Posterior cingulate gyrus (tissue), 11 donors: ENCODE results near the gene SLC9A2.

Experiments
- DNase-seq, 10 donors: peaks; one replicate each; pipeline versions ENCODE4 v3.0.0 to v3.0.0-alpha.2; 2020 to 2021; ENCODE audit warnings: mixed read lengths in 3 of 10
- intact Hi-C: fragments of 100-400 bp; cut with DNase I; formaldehyde crosslinking; loops from one replicate; pipeline ENCODE4 v1.15.1; 2023

Gene SLC9A2

GRCh38 chr2:102667072-102667471 is 47.7 kb downstream of the SLC9A2 start:
- intact Hi-C loops, result no loop called here
- no peak for DNase-seq

- intact Hi-C loops, result no loop called here
- no peak for DNase-seq
Measured at GRCh38 chr2:102668171-102668570, 48.8 kb downstream of the SLC9A2 start.

- no peak for DNase-seq
- intact Hi-C loops, result no loop called here
Measured at GRCh38 chr2:102669401-102669800, 50.0 kb downstream of the SLC9A2 start.

- intact Hi-C loops, result no loop called here
- DNase-seq, result no peak
Measured at GRCh38 chr2:102672107-102672776, 52.9 kb downstream of the SLC9A2 start.

GRCh38 chr2:102674370-102674769 is 55.0 kb downstream of the SLC9A2 start:
- no peak for DNase-seq
- intact Hi-C loops, result no loop called here

GRCh38 chr2:102674836-102675235 is 55.5 kb downstream of the SLC9A2 start:
- intact Hi-C loops, result no loop called here

GRCh38 chr2:102677244-102678215 is 58.2 kb downstream of the SLC9A2 start:
- intact Hi-C loops, result no loop called here
- no peak for DNase-seq

More at GRCh38 chr2:102674836-102675235, 55.5 kb downstream of the SLC9A2 start:
- DNase-seq, result no peak

- DNase-seq, result no peak
- intact Hi-C loops, result no loop called here
Measured at GRCh38 chr2:102678442-102678841, 59.1 kb downstream of the SLC9A2 start.

- intact Hi-C loops, result no loop called here
Measured at GRCh38 chr2:102686479-102687439, 67.4 kb downstream of the SLC9A2 start.

GRCh38 chr2:102690012-102690411 is 70.7 kb downstream of the SLC9A2 start:
- intact Hi-C loops, result no loop called here
- no peak for DNase-seq

More at GRCh38 chr2:102686479-102687439, 67.4 kb downstream of the SLC9A2 start:
- DNase-seq, result no peak

- intact Hi-C loops, result no loop called here
Measured at GRCh38 chr2:102696463-102696862, 77.1 kb downstream of the SLC9A2 start.

GRCh38 chr2:102698369-102699111 is 79.2 kb downstream of the SLC9A2 start:
- peak in 1 of 10 donors; percentile 74 for DNase-seq
- intact Hi-C loops, result no loop called here

More at GRCh38 chr2:102696463-102696862, 77.1 kb downstream of the SLC9A2 start:
- no peak for DNase-seq

- intact Hi-C loops, result loop anchor here (5.0 kb wide), 1 partner anchor 231 kb away; the partner anchor contains the start of gene SLC9A4
- DNase-seq, result no peak
Measured at GRCh38 chr2:102703305-102703704, 84.0 kb downstream of the SLC9A2 start.

GRCh38 chr2:102703748-102704147 is 84.4 kb downstream of the SLC9A2 start:
- DNase-seq, result no peak
- intact Hi-C loops, result loop anchor here (5.0 kb wide), 1 partner anchor 231 kb away; the partner anchor contains the start of gene SLC9A4

GRCh38 chr2:102704531-102704930 is 85.2 kb downstream of the SLC9A2 start:
- peak in 1 of 10 donors; percentile 52 for DNase-seq
- intact Hi-C loops, result loop anchor here (5.0 kb wide), 1 partner anchor 232 kb away; the partner anchor contains the start of gene SLC9A4

GRCh38 chr2:102707796-102708695 is 88.7 kb downstream of the SLC9A2 start:
- intact Hi-C loops, result no loop called here
- DNase-seq, result peak in 1 of 10 donors; percentile 74

- DNase-seq, result no peak
- intact Hi-C loops, result no loop called here
Measured at GRCh38 chr2:102708847-102709559, 89.7 kb downstream of the SLC9A2 start.
